Right kidney (tissue), 1 donor: ENCODE results near the gene ITIH5.

Experiments
- DNase-seq: peaks from one replicate; pipeline ENCODE4 v3.0.0-alpha.2; 2016

ITIH5 gene

DNA sequence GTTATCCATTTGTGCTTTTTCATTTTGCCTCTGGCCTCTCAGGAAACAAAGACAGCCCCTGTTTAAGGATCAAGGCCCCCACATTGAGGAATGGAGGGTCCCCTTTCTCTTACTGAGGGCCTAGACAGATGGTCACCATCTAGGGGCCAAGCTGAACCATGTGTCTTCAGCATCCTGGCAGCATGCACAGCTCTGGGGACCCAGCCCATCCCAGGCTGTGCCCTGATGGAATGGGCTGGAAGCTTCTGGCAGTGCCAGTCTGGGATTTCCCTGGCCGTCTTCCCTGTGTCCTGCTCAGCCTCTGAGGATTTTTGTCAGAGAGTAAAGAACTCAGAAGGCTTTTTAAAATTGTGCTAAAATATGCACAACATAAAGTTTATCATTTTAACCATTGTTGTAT lies 116.8 kb downstream of the ITIH5 start:
- DNase-seq: no peak

GRCh38 chr10:7547829-7548228 lies 118.9 kb downstream of the ITIH5 start:
- DNase-seq: no peak

- DNase-seq: no peak
Measured at GRCh38 chr10:7547206-7547605, 119.6 kb downstream of the ITIH5 start.

DNA sequence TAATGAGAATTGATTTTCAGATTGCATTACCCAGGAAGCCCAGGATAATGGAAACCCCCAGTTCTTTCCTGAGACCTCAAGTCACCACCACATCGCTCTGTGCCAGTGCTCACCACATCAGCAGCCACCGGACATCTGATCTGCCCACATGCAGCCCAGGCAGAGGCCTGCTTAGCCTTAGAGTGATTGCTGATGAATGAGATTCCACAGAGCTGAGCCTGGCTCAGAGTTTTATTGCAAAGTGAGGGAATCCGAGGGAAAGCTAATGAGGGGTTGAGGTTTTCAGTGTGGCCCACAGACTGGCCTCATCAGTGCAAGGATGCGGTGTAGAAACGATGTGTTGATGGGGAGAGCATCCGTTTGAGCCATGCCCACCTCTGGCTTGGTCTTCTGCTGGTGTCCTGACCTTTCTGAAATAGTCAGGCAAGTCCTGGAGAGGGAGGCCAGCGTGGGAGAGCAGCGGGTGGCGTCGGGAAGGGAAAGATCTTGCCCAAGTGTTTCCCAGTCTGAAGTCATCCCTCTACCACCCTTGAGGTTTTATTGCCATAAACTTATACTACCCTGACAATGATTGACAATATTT lies 120.3 kb downstream of the ITIH5 start:
- no peak for DNase-seq

GRCh38 chr10:7545792-7546191 lies 121.0 kb downstream of the ITIH5 start:
- DNase-seq: no peak

DNA sequence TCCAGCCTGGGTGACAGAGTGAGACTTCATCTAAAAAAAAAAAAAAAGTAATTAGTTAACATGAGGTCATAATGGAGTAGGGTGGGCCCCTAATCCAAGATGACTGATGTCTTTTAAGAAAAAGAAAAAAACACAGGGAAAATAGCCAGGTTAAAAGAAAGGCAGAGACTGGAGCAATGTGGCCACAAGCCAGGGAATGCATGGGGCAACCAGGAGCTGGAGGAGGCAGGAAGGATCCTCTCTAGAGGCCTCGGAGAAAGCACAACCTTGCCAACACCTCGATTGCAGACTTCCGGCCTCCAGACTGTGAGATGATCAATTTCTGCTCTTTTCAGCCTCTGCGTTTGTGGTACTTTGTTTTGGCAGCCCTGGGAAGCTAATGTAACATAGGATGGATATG lies 121.5 kb downstream of the ITIH5 start:
- no peak for DNase-seq

DNA sequence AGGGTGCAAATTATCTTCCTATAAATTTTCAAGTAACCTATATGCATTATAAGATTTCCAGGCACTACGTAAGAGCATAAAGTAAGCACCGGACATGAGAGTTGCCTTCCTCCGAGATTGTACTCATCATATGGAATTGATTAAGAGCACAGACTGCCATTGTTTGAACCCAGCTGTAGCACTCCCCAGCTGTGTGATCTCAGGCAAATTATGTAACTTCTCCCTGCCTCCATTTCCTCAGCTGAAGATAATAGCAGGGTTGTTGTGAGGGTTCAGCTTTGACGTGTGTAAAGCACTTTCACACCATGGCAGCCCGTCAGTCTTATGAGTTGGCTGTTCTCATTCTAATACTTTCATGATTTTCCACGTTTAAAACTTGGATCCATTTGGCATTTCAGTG lies 122.6 kb downstream of the ITIH5 start:
- no peak for DNase-seq

DNA sequence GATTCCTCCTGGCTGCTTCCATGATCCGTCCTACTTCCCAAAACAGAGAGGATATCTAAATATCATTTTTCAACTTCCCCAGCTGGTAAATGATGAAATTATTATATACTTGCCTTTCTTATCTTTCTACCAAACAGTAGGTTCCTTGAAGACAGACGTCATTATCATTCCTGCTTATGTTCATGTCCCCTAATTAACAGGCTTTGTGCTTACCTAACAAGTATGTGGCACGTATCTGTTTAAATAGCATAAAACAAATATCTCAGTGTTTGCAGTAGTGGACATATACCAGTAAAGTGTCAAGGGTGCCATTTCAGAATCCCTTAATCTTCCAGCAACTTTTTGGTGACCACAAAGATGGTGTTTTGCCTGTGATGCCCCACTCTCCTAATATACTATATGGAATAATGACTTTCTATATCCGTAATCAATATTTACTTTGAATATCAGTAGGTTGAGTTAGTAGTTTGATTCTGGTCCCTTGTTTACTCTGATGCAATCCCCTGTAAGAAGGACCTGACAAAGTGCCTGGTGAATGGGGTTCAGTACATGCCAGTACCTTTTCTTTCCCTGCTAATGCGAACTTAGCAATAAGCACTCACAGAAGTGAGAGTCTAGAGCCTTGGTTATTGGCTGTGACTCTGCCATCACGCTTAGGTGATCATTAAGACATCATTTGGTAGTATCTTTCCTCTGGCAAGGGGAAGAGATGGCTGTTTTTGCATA lies 124.4 kb downstream of the ITIH5 start:
- DNase-seq: no peak

GRCh38 chr10:7541137-7542087 lies 125.4 kb downstream of the ITIH5 start:
- peak; percentile 57 for DNase-seq

DNA sequence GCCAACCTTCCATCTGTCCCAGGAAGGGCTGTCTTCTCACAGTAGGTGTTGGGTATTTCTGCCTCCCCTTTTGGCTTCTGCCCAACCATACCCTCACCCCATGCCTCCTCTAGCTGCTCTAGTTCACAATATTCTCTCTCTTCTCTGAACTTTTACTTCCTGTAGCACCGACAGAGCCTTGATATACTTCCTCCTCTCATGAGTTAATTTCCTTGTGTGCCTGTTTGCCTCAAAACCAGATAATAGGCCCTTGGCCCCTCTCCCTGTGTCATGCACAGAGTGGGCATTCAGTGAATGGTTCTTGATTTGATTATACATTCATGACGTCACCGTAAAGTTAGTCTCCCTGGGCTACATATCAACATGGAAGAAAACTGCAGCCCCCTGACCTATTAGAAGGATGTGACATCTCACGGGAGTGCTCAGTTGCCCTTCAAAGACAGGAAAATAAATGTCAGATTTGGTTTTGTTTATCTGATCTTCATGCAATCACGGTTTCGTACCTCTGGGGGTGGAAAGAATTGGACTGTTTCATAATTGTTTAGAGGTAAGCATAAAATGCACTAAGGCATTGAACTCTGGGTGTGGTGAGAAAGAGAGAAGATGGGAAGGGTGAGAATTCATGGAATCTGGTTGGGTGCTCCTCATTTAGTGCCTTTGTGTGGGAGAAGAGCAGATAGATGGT lies 127.7 kb downstream of the ITIH5 start:
- no peak for DNase-seq

DNA sequence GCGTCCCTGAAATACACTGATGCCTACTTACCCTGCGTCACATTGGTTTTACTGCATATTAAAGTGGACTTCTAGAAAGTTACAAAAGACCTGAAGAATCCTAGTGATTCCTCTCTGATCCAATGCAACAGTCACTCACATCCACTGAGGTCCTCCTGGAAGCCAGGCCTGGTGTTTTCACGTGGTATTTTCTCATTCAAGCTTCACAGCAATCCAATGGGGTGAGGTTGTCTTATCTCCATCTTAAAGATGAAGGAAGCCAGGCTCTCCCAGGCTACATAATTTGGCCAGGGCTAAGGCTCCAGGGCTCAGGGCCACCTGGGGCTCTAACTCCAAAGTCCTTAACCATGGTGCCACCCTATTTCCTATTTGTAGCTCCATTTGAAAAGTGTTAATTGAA lies 129.6 kb downstream of the ITIH5 start:
- no peak for DNase-seq

- no peak for DNase-seq
Measured at GRCh38 chr10:7534480-7534852, 132.3 kb downstream of the ITIH5 start.

GRCh38 chr10:7533657-7534479 lies 132.9 kb downstream of the ITIH5 start:
- no peak for DNase-seq

- no peak for DNase-seq
Measured at GRCh38 chr10:7532723-7533498, 133.9 kb downstream of the ITIH5 start.

- no peak for DNase-seq
Measured at GRCh38 chr10:7529638-7530037, 137.1 kb downstream of the ITIH5 start.

GRCh38 chr10:7527468-7527867 lies 139.3 kb downstream of the ITIH5 start:
- no peak for DNase-seq

DNA sequence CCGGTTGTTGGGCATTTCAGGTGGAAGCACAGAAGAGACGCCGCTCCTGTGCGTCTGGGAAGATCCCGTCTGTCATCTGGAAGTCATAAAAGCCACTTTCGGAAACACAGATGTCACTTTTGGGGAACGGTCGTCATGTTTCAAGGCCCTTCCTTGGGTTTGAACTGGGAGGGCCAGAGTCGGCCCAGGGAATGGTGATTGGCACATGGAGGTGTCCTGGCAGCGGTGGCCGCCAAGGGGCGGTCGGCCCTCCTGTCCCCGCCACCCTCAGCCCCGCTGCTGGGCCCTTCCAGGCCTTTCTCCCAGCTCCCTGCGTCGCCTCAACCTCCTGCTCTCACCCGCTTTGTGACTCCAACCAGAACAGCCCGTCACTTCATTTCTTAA lies 140.8 kb downstream of the ITIH5 start:
- DNase-seq: no peak

DNA sequence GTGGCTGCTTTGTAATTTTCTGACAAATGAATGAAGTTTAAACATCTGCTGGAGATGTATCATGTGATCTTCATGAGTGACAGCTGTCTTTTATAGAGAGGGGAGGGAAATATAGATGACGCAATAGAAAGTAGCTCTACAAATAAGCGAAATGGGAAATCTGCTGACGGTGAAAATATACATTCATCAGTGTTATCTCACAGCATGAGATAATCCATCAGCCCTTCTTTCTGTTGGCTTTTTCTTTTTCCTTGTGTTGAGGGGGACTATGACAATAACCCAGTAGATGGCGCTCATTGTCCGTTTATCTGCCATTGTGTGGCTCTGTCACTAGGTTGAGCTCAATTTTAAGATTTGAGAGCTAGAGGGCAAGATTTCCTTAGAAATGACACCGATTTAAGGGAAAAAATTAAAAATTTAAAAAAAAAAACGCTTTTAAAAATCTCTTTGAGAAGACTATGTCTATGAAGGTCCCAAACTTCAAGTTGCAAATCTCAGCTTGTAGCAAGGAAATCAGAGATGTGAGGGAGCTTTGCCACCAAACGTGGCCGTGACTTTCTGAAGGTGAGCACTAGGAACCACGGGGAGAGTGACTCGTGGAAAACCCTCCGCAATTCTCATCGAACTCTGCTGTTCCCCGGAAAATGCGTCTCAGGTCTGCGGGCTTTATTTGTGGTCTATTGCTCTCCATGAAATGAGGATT lies 141.3 kb downstream of the ITIH5 start:
- DNase-seq: peak; percentile 53

GRCh38 chr10:7523656-7524055 lies 143.1 kb downstream of the ITIH5 start:
- no peak for DNase-seq
